G401.6 (cell line): ENCODE measurements around the gene YAF2.
"Not testable (repeated sequence)": the region's sequence is repeated elsewhere in the genome, so short reads cannot be mapped to it uniquely, and the experiment has no call there.

Experiments
- FAIRE-seq: peaks from 2 replicates; lab custom pipeline; 2012; peaks lifted over from hg19 to GRCh38; lab: Jason Lieb, UNC

Gene YAF2

DNA sequence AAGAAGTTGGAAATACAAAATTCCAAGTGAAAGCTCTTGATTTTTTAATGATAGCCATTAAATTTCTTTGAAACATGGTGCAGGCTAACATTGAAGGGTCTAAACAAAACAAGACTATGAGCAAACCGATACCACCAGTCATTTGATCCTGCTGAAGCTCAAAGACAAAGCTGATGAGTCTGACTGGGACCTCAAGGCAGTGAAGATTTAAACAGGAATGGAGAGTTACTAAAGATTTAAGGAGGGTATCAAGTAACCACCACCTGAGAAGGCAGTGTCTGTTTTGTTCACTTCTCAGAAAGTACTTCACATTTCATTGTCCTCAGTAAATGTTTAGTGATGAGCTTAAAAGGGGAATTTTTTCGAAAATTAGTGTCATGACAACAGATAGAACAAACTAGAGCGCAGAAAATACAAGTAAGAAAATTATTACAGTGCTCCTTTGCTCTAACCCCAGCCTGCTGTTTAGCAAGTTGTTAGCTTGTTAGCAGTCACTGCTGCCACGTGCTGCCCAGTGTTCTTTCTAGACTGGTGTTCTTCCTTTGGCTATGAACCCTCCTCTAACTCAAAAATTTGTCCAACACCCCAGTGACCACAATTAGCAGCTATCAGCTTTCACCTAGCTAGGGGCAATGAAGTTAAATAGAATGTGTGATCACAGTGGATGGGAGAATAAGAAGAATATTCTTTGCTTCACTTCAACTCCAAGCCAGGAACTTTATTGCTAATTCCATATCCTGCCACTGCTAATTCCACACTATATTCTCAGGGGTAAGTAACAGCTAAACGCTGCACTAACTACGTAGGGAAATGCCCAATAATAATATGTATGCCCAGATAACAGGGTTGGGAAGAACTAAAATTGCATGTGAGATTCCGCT lies 41.1 kb downstream of the YAF2 start:
- FAIRE-seq, result no peak

DNA sequence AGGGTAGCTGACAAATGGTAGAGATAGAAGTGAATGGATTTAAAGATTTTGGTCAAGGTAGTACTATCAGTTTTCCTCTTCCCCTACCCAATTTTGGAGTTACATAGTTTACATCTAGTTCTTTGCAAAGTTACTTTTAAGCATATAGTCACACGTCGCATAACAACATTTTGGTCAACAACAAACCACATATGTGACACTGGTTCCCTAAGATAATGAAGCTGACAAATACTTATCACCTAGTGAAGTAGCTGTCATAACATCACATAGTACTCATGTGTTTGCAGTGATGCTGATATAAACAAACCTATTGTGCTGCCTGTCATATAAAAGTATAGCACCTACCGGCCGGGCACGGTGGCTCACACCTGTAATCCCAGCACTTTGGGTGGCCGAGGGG lies 45.4 kb downstream of the YAF2 start:
- FAIRE-seq, result no peak

DNA sequence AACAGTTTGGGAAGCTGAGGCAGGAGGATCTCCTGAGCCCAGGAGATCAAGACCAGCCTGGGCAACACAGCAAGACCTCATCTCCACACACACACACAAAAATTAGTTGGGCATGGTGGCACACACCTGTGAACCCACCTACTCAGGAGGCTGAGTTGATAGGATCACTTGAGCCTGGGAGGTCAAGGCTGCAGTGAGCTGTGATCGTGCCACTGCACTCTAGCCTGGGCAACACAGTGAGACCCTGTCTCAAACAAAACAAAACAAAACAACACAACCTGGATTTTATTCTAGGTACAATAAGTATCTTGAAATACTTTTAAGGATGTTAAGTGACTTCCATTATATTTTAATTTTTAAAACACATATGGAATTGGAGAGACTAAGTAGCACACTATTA lies 45.8 kb downstream of the YAF2 start:
- no peak for FAIRE-seq

DNA sequence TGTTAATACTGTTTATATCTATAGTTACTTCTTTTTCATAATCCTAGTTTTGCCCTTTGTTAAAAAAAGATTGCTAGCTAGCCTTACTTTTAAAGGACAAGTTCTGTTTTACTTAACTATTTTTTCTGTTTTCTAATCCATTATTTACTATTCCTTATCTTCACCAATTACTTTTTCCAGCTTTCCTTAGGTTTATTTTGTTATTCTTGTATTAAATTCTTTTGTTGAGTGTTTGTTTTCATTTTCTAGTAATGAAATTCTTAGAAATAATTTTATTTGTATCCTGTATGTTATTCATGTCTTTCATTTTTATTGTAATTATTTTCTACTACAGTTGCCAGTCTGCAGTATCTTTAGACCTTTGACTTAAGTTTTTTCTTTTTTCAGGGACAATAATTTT lies 47.7 kb downstream of the YAF2 start:
- FAIRE-seq, result peak; percentile 77

DNA sequence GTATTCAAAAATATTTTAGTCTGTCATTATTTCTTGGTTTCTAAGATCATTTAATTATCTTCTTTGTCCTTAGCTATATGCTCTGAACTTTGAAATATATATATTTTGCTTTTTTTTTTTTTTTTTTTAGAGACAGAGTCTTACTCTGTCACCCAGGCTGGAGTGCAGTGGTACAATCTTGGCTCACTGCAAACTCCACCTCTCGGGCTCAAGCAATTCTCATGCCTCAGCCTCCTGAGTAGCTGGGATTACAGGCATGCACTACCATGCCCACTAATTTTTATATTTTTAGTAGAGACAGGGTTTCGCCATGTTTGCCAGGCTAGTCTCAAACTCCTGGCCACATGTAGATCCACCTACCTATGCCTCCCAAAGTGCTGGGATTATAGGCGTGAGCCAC lies 49.8 kb downstream of the YAF2 start:
- FAIRE-seq, result not testable (repeated sequence)

DNA sequence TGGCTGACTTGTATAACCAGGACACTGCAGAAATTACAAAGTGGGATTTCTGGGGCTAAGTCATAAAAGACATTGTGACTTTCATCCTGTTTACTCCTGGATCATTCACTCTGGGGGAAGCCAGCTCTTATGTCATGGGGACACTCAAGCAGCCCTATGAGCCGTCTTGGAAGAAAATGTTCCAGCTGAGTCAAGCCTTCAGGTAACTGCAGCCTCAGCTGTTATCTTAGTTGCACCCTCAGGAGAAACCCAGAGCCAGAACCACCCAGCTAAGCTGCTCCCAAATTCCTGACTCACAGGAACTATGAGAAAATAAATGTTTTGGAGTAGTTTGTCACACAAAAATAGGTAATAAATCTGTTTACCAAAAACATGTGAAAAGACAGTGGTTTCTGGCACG lies 50.2 kb downstream of the YAF2 start:
- FAIRE-seq, result no peak

DNA sequence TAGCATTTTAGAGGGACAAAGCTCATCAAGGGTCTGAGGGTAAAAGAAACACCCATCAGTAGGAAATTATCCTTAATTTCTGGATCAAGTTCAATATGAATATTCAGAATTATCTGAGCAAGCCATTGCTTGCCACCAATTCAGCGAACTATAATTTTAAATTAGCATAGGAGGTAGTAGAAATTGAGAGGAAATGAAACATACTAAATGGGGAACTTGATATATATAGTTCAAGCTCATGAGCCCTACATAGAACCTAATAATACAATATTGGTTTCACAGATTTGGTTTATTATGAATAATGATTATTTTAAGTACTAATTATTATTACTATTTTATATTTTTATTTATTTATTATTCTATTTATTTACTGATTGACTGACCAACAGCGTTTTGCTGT lies 51.3 kb downstream of the YAF2 start:
- no peak for FAIRE-seq

DNA sequence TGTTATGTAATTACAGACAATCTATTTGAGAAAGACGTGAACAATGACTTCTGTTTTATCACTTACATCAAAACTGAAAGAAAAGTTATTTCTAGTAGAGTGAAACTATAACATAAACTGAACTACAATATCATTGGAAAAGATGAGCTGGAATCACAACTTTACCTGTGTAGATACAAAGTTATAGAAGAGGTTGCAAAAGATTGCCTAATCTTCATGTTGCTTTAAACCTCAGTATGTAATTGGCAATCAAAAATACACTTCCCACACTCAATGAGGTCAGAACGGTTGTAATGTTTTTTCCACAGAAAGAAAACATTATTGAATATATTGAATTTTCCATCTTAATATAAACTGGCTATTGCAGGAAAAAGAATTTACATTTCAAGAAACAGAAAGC lies 55.7 kb downstream of the YAF2 start:
- FAIRE-seq, result no peak

DNA sequence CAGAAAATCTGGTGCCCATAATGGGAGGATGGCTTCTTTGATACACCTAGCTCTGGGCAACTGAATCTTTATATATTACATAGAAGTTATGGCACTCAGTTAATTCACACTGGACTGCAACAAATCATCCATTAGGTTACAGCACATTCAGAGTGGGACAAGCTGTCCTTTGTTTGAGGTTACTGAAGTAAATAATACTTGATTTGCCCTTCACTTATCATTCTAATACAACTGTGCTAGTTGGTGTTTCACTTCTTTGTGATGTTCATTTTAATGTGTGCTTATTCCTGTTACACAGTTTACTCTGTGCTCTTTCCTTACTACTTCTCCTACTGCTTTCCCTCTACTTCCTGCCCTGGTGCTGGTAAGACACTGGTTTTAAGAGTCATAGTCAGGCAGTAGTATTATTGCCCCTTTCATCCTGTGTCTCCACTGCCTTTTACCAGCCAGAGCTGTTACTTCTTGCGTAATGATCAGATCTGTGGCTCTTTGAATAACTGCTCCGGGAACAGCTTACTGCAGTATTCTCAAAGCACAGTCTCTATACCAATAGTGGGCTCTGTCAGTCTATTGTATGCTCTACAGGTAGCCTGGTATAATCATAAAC lies 57.0 kb downstream of the YAF2 start:
- FAIRE-seq, result no peak

DNA sequence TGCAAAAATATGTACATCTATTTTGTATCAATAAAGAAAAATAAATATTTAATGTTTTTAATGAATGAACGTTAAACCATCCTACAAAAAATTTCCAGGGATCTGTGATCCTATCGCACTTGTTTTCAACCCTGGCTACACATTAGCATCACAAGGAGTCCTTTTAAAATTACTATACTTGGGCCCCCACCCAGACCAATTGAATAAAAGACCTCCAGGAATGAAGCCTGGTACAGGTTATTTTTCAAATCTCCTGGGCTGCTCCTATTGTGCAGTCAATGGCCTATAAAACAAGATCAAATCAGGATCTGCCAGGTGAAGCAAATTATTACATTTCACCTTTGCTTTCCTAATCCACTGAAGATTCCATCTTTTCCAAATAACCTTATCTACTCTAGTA lies 59.9 kb downstream of the YAF2 start:
- no peak for FAIRE-seq

DNA sequence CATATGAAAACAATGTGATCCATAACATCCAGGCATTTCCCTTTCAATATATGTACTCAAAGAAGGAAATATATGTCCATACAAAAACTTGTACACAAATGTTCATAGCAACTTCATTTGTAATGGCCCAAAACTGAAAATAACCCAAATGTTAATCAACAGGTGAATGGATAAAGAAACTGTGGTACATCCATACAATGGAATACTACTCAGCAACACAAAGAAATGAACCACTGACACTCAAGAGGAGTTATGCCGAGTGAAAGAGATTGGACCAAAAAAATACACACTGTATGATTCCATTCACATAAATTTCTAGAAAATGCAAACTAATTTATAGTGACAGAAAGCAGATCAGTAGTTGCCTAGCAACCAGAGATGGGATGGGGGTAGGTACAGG lies 63.1 kb downstream of the YAF2 start:
- no peak for FAIRE-seq

DNA sequence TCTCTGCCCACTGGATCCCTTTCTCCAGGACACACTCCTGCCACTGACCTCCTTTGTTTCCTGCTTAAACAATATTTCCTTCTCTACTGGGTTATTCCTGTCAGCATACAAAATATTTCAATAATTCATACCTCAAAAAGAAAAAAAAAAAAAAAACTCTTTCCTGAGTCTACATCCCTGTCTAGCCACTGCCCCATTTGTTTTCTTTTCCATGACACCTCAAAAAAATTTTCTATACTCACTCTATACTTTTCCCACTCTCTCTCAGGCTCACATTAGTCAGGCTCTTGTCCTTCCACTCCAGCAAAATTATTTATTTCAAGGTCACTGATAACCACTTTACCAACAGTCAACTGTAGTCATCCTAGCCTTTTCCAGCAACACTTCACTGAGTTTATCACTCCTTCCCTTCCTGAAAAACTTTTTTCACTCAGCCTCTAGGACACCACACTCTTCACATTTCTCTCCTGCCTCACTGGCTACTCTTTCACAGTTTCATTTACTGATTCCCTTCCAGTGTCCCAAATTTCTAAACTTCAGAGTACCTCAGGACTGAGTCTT lies 64.0 kb downstream of the YAF2 start:
- FAIRE-seq, result no peak

DNA sequence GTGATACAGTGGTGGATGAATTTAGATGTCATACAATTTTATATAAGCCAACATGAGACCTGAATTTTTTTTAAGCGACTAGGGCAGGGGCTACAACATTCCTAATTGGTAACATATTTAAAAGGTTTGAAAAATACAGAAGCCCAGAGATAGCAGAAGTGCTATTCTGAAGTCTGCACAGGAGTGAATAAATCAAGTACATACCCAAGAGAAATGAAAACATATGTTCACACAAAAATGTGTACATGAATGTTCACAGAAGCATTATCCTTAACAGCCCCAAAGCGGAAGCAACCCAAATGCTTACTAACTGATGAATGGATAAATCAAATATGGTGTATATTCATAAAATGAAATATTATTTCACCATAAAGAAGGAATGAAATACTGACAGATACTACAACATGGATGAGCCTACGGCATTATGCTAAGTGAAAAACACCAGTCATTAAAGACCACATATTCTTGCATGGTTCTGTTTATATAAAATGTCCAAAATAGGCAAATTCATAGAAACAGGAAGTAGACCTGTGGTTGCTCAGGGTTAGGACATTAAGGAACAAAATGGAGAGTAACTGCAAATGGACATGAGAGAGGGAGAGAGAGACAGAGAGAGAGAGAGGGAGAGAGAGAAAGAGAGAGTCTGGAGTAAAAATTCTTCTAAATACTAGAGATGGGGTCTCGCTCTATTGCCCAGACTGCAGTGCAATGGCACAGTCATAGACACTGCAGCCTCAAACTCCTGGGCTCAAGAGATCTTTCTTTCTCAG lies 65.4 kb downstream of the YAF2 start:
- no peak for FAIRE-seq

DNA sequence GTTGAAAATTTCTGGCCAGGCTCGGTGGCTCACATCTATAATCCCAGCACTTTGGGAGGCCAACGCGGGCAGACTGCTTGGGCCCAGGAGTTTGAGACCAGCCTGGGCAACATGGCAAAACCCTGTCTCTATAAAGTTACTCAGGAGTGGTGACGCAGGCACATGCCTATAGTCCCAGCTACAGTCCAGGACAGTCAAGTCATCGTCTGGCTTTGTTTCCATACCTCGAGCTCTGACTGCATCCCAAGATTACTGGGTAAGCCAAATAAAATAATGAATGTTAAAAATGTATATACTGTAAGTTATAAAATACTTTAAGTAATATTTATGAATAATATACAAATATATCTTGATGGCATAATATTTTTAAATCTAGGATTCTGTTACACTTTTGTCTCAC lies 70.3 kb downstream of the YAF2 start:
- FAIRE-seq, result no peak

DNA sequence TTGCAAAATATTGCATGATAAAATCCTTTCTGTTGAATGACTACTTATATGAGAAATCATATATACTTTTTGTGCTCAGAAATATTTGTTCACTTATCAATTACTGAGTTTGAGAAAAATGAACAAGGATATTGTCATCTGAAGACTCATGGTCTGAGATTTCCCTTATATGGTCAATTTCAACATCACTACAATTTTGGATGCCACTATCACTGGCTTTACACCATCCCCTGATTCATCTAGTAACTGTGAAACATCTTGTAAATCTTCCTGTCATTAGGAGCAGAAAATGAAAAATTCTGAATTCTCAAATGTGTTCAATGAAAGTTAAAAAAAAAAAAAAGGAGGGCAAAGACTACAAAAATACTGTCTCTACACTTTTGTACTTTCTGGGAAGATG lies 71.5 kb downstream of the YAF2 start:
- FAIRE-seq, result no peak

DNA sequence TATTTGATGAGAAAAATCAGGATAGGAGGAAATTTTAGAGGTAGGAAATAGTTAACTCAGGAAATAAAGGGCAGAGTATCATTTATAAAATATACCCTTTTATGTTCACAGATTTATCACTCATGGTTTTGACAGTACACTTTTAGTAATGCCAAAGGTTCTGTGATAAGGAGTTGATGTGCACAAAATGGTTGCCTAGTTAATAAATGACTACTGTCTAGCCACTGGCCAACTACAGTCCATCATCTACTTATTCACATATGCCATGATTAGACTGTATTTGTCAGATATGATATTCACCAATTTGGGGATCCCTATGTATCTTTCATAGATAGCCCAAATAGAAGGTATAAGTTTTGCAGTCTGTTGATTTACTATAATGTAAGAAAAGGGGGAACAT lies 74.1 kb downstream of the YAF2 start:
- no peak for FAIRE-seq

DNA sequence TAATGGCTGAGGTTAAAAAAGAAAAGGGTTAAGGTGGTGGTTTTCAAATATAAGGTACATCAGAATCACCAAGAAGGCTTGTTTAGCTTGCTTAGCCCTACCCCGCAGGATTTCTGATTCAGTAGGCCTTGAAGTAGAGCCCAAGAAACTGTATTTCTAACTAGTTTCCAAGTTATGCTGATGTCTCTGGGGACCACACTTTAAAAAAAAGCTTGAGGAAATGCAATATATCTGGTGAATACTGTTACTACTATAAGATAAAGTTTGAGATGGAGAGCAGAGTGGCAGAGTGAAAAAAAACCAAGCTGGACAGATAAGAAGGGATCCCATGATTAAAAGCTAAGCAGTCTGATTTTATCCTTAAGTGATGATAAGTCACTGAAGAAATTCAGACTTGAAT lies 75.1 kb downstream of the YAF2 start:
- no peak for FAIRE-seq

DNA sequence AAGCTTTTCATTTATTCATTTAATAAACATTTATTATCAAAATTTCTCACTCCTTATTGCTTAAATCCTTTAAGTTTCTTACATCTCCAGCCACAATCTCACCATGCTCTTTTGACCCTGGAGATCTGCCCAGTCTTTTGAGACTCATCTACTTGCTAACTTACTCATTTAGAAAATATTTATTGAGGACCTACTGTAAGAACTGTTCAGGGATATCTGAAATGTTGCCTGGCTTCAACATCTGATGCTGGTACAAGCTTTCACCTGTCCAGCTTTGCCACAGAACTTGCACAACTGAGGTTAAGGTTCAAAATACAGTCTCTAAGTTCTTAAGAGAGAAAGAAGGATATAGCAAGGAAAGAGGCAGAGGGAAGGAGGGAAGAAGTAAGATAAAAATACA lies 75.9 kb downstream of the YAF2 start:
- no peak for FAIRE-seq

DNA sequence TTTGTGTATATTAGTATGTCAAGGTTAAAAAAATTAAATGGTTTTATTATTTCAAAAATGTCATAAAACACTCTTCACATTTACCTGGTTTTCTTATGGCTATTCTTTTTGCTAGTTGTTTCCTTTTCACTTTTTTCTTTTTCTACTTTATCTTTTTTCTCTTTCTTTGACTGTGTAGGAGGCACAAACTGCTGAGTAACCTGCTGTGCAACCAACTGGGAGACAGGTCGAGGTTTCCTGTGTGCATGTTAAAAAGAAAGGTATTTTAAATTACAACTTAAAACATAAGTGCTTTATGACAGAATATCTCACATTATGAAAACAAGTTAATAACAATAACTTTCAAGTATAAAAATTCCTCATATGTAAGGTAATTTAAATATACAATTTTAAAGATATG lies 76.5 kb downstream of the YAF2 start:
- no peak for FAIRE-seq

DNA sequence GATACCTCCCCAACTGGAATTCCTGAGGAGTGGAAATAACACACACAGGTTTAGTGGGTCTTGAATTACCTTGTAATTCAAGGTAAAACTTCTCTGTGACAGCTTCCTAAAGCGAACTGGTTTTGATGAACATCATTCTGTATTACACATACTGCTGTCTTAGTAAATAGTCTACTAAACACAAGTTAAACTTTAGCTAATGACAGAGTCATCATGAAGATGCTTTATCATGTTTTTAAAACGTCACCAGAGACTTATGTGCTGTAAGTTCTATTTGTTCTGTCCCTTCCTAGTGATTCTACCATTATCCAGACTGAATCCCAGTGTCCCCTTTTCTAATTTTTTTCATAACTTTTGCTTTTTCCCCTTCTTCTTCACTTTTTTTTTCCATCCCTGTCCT lies 81.8 kb downstream of the YAF2 start:
- FAIRE-seq, result no peak

DNA sequence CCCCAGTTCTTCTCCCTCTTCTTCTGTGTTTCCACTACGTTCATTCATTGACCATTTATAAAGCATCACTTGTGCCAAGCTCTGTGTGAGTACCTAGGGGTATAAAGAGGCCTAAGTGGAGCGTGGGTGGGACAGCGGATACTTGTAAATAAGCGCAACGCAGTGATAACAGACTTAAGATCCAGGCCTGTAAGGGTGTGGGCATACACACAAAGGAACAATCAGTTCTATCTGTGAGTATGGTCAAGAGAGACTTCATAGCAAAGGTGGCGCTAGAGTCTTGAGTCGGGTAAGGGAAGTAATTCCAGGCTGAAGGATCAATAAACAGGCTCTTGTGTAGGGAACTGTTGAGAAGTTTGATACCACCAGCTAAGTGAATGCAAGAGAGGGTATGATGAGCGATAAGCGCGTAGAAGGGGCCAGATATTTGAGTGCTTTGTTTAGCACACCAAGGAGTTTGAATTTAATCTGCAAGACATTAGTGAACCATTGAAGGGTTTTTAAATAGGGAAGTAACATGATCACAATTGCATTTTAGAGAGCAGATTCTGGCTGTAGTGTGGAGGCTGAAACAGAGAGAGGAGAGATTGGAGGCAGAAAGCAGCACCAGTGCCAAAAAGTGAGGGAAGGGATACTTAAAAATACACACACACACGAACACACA lies 92.4 kb downstream of the YAF2 start:
- no peak for FAIRE-seq

DNA sequence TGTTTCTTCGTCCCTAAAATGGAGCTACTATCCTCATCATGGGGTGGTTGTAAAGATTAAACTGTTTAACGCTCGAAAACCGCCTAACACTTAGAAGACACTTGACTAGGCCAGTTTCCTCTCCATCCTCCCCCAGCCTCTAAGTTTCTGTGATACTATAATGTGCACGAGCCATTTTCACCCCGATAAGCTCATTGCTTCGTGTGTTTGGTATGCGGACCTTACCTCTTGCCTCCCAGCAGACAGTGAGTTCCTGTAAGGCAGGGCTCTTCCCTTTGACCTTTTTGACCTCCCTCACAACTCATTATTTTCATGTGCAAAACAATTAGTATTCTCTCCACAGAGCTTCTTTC lies 92.9 kb downstream of the YAF2 start:
- FAIRE-seq, result no peak
